ENCODE data around the gene HTRA3. TPM values are rescaled to one million over a fixed set of nuclear protein-coding genes. Genes with fewer than 3 reads are reported as not detected.

Gene HTRA3
- total RNA-seq, 2 donors from 2014 or later = 33.8 to 124 TPM

- no peak for DNase-seq (ENCODE audit: low spot score)
- H3K4me1 ChIP-seq = peaks cover 0 to 46% of the 10 kb centered on the region in 2 donors
- H3K4me3 ChIP-seq = no peak overlapping the region
- H3K36me3 ChIP-seq = no peaks in the 10 kb centered on the region
- H3K27ac ChIP-seq = no peak overlapping the region
- TF ChIP-seq CTCF (IDR thresholded peaks at IDR 0.05) = no peak
- H3K9me3 ChIP-seq = no peaks in the 10 kb centered on the region
- no peaks in the 10 kb centered on the region for H3K27me3 ChIP-seq
Measured at GRCh38 chr4:8268211-8268610, 1.3 kb upstream of the HTRA3 start.

DNA sequence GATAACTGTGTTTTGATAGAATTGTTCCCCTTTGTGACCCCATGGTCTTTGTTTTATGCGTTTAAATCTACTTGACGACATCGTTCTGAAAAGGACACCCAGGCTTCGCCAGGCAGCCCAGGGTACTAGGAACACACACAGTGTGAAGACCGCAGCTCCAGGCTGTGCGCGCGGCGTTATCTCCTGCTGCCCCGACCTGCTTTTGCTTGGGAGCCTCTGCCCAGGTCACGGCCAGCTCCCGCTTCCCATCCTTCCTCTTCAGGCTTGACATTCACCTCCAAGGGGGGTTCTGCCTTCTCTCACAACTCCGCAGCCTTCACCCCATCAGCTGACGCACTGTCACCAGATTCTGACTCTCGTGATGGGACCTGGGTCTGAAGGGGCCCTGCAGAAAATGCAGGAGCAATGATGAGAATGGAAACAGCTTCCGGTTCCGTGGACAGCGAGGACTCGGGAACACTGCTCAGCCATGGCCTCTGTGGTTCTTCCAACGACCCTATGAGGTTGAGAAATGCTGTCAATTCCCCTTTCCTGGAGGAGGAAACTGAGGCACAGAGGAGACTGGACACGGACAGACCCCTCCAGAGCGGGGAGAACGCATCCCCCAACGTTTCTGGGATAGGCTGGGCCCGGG lies 536 bp upstream of the HTRA3 start:
- Histone ChIP-seq H3K27ac (peak overlapping the region; percentile 33 to 61), H3K9me3 (no peaks in the 10 kb centered on the region), H3K4me3 (peak overlapping the region in 1 of 2 donors; percentile 60), H3K4me1 (peaks cover 0 to 49% of the 10 kb centered on the region in 2 donors), H3K36me3 (no peaks in the 10 kb centered on the region), H3K27me3 (no peaks in the 10 kb centered on the region)
- TF ChIP-seq CTCF (IDR thresholded peaks at IDR 0.05) = no peak
- DNase-seq (ENCODE audit: low spot score) = no peak

DNA sequence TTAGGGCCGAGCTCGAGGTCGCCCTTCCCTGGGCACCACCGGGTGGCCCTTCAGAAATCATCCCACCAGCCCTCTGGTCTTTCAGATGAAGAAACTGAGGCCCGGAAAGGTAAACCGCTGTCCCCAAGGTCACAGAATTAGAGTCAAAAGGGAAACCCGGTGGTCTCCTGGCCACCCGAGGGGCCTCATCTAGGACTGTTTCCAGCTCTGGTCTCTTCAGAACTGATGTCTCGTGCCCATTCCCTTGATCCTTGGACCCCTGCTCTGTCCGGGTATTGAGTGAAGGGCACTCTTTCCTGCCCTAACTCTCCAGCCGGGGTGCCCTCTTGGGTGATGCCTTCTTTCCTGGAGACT lies 841 bp downstream of the HTRA3 start:
- Histone ChIP-seq H3K36me3 (no peaks in the 10 kb centered on the region), H3K27ac (peak overlapping the region; percentile 61 to 62), H3K4me3 (peak overlapping the region; percentile 50 to 60), H3K27me3 (no peaks in the 10 kb centered on the region), H3K4me1 (peaks cover 0 to 63% of the 10 kb centered on the region in 2 donors), H3K9me3 (no peaks in the 10 kb centered on the region)
- no peak for TF ChIP-seq CTCF (IDR thresholded peaks at IDR 0.05)
- DNase-seq (ENCODE audit: low spot score) = no peak

DNA sequence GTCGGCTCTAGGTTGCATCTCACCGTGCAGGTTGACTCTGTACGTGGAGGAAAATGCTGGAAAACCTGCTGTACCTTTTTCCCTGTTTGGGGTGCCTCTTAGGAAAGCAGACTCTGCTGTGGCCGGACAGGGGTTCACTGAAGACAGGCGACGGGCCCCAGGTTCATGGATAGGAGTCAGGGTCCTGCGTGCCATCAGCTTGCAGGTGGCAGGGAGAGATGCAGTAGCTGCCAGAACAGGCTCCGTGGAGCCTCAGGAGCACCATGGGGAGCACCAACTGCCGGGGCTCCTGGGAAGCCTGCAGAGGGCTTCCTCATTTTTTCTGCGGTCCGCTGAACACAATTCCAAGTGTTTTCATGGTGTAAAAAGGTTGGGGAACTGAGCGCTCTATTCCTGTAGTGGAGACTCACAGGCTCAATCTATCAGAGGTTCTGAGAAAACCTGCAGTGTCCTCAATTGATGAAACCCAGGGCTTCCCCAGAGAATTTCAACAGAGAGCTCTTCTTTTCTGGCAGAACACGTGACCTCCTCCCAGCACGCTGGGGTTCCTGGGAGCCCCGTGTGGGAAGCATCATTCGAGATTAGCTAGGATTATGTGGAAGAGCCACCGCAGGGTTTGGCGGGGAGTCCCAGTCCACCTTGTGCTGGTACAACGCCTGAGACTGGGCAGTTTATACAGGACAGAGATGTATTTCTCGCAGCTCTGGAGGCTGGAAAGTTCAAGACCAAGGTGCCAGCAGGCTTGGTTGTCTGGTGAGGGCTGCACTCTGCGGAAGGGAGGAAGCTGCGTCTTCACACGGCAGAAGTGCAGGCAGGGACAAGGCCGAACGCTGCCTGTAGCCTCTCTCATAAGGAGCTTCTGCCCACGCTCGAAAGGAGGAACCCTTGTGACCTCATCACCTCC lies 1.6 kb downstream of the HTRA3 start:
- Histone ChIP-seq H3K27ac (peak overlapping the region; percentile 61 to 62), H3K27me3 (no peaks in the 10 kb centered on the region), H3K36me3 (no peaks in the 10 kb centered on the region), H3K9me3 (no peaks in the 10 kb centered on the region), H3K4me1 (peaks cover 0 to 70% of the 10 kb centered on the region in 2 donors), H3K4me3 (peak overlapping the region; percentile 50 to 60)
- TF ChIP-seq CTCF (IDR thresholded peaks at IDR 0.05) = no peak
- DNase-seq (ENCODE audit: low spot score) = no peak

DNA sequence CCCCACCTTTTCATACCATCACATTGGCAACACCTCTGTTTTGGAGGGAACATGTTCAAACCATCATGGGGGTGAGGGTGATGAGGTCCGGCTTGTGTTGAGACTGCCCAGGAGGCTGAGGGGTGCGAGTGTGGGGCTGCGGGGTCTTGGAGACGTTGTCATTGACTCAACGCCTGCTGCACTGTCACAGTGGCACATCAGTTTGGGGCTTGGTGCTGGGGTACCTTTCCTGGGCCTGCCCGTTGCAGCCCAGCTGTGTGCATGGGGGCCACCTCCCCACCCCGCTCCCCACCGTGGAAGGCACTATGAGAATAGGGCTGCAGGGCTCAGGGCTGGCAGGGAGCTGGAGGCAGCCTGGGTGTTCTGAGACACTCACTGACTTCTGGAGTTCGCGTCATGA lies 2.3 kb downstream of the HTRA3 start:
- peaks cover 0 to 71% of the 10 kb centered on the region in 2 donors for H3K4me1 ChIP-seq

More for the DNA sequence above, 2.3 kb downstream of the HTRA3 start:
- Histone ChIP-seq H3K4me3 (peak overlapping the region; percentile 10 to 60), H3K9me3 (no peaks in the 10 kb centered on the region), H3K27me3 (no peaks in the 10 kb centered on the region), H3K36me3 (no peaks in the 10 kb centered on the region), H3K27ac (peak overlapping the region in 1 of 2 donors; percentile 61)
- no peak for DNase-seq (ENCODE audit: low spot score)
- TF ChIP-seq CTCF (IDR thresholded peaks at IDR 0.05) = no peak
